OCI-LY3 (cell line): ENCODE data around the gene SMG1.
"Not testable (repeated sequence)": the region's sequence is repeated elsewhere in the genome, so short reads cannot be mapped to it uniquely, and the experiment has no call there.

Experiments used
- H2AFZ ChIP-seq: fragments of 200-600, 300-600 bp; shearing (Covaris generic); 2 replicates; pipeline ENCODE4 v1.6.0; 2014; ENCODE audit warnings: antibody characterized with exemption, low read depth, low read length
- H3K27ac ChIP-seq: fragments of 200-600, 300-600 bp; sonication (generic); 2 replicates; pipeline ENCODE4 v1.5.1; 2014; ENCODE audit warnings: mild to moderate bottlenecking, low read length, moderate library complexity, mixed read lengths
- H3K27me3 ChIP-seq: fragments of 200-600, 300-600 bp; sonication (generic); 2 replicates; pipeline ENCODE4 v1.6.1; 2014; ENCODE audit warnings: low read depth, low read length, mixed read lengths
- H3K36me3 ChIP-seq: fragments of 200-600, 300-600 bp; sonication (generic); replicated peaks from 2 replicates; pipeline ENCODE3; 2014; ENCODE audit warnings: low read depth, low read length, mixed read lengths
- H3K4me1 ChIP-seq: fragments of 300-600, 200-600 bp; sonication (generic); 2 replicates; pipeline ENCODE4 v1.6.1; 2014; ENCODE audit warnings: low read length, mixed read lengths
- H3K4me2 ChIP-seq: fragments of 200-600, 300-600 bp; sonication (generic); 2 replicates; pipeline ENCODE4 v1.6.1; 2014; ENCODE audit warnings: low read length, mixed read lengths
- H3K4me3 ChIP-seq: fragments of 300-600, 200-600 bp; sonication (generic); 2 replicates; pipeline ENCODE4 v1.5.1; 2014; ENCODE audit warnings: antibody characterized with exemption, mild to moderate bottlenecking, low read length, moderate library complexity
- H3K79me2 ChIP-seq: fragments of 300-600, 200-600 bp; shearing (Covaris generic); 2 replicates; pipeline ENCODE4 v1.6.1; 2014; ENCODE audit warnings: mild to moderate bottlenecking, low read length, mixed read lengths
- H3K9ac ChIP-seq: fragments of 300-600, 200-600 bp; shearing (Covaris generic); 2 replicates; pipeline ENCODE4 v1.6.0; 2014; ENCODE audit warnings: mild to moderate bottlenecking, low read length, moderate library complexity
- H3K9me3 ChIP-seq: fragments of 200-600, 300-600 bp; shearing (Covaris generic); 2 replicates; pipeline ENCODE4 v1.6.1; 2014; ENCODE audit warnings: low read length, mixed read lengths; ENCODE audit not compliant: insufficient read depth
- H4K20me1 ChIP-seq: fragments of 200-600, 300-600 bp; sonication (generic); 2 replicates; pipeline ENCODE4 v1.6.1; 2016; ENCODE audit warnings: low read length, mixed read lengths; ENCODE audit not compliant: insufficient read depth

The SMG1 gene

DNA sequence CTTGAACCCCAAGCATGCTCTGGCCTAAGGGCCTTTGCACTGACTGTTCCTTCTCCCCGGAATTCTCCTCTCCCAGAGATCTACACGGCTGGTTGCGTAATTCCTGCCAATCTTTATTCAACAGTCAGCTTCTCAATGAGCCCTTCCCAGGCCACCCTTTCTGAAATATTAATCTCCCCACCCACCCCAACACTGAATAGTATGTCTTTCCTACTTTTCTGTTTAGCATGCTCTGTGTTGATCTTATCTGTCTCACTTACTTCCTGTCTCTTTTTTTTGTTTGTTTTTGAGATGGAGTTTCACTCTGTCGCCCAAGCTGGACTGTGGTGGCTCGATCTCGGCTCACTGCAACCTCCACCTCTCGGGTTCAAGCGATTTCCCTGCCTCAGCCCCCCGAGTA is 169.6 kb downstream of the SMG1 start:
- H4K20me1 ChIP-seq, H3K36me3 ChIP-seq, H3K79me2 ChIP-seq, H3K9ac ChIP-seq, H3K9me3 ChIP-seq, H3K4me1 ChIP-seq, H3K4me2 ChIP-seq, H3K27ac ChIP-seq, H3K27me3 ChIP-seq, H3K4me3 ChIP-seq, H2AFZ ChIP-seq: not testable (repeated sequence)
